ENCODE measurements around the gene GALNT11. TPM values are rescaled to one million over a fixed set of nuclear protein-coding genes. Genes with fewer than 3 reads are reported as not detected.
"Not testable (repeated sequence)": the region's sequence is repeated elsewhere in the genome, so short reads cannot be mapped to it uniquely, and the experiment has no call there.

The GALNT11 gene
- total RNA-seq, 2 donors from 2014 or later = 16.9 to 18.0 TPM

GRCh38 chr7:152043086-152043485 lies 17.6 kb downstream of the GALNT11 start:
- Mint-ChIP-seq H3K9me3 (peaks cover 16 to 29% of the 10 kb centered on the region in 2 donors), H3K36me3 (ENCODE audit: insufficient read depth in 2 of 2) (peaks cover 19 to 35% of the 10 kb centered on the region in 2 donors)
- not testable (repeated sequence) for H3K27ac Mint-ChIP-seq; H3K27me3 Mint-ChIP-seq (ENCODE audit: low read depth); ATAC-seq (replicated peaks in 1 of 2); H3K4me1 Mint-ChIP-seq (ENCODE audit: low read depth); DNase-seq; H3K4me3 Mint-ChIP-seq

- not testable (repeated sequence) for H3K4me1 Mint-ChIP-seq (ENCODE audit: low read depth); ATAC-seq (replicated peaks in 1 of 2); H3K27ac Mint-ChIP-seq; H3K27me3 Mint-ChIP-seq (ENCODE audit: low read depth); DNase-seq; H3K4me3 Mint-ChIP-seq
- Mint-ChIP-seq H3K36me3 (ENCODE audit: insufficient read depth in 2 of 2) (peaks cover 16 to 29% of the 10 kb centered on the region in 2 donors), H3K9me3 (peaks cover 16 to 24% of the 10 kb centered on the region in 2 donors)
These were observed 19.4 kb downstream of the GALNT11 start for GRCh38 chr7:152044909-152045308.

GRCh38 chr7:152046531-152046930 lies 21.1 kb downstream of the GALNT11 start:
- peaks cover 13 to 25% of the 10 kb centered on the region in 2 donors for H3K36me3 Mint-ChIP-seq (ENCODE audit: insufficient read depth in 2 of 2)
- no peak for DNase-seq
- no peaks in the 10 kb centered on the region for H3K4me1 Mint-ChIP-seq (ENCODE audit: low read depth)
- no peak for ATAC-seq (replicated peaks in 1 of 2)
- H3K9me3 Mint-ChIP-seq = peaks cover 16 to 24% of the 10 kb centered on the region in 2 donors
- H3K27me3 Mint-ChIP-seq (ENCODE audit: low read depth) = no peaks in the 10 kb centered on the region
- H3K27ac Mint-ChIP-seq = no peak overlapping the region
- H3K4me3 Mint-ChIP-seq = no peak overlapping the region

GRCh38 chr7:152048051-152048450 lies 22.6 kb downstream of the GALNT11 start:
- Mint-ChIP-seq H3K36me3 (ENCODE audit: insufficient read depth in 2 of 2) (peaks cover 13 to 25% of the 10 kb centered on the region in 2 donors), H3K27me3 (ENCODE audit: low read depth) (no peaks in the 10 kb centered on the region), H3K4me1 (ENCODE audit: low read depth) (no peaks in the 10 kb centered on the region), H3K27ac (no peak overlapping the region), H3K9me3 (peaks cover 16 to 23% of the 10 kb centered on the region in 2 donors), H3K4me3 (no peak overlapping the region)
- no peak for ATAC-seq (replicated peaks in 1 of 2)
- no peak for DNase-seq

- H3K9me3 Mint-ChIP-seq = peaks cover 9% of the 10 kb centered on the region in 2 donors
- H3K4me1 Mint-ChIP-seq (ENCODE audit: low read depth) = no peaks in the 10 kb centered on the region
- H3K4me3 Mint-ChIP-seq = no peak overlapping the region
- no peaks in the 10 kb centered on the region for H3K27me3 Mint-ChIP-seq (ENCODE audit: low read depth)
- no peak for ATAC-seq (replicated peaks in 1 of 2)
- H3K27ac Mint-ChIP-seq = no peak overlapping the region
- no peak for DNase-seq
- peaks cover 8% of the 10 kb centered on the region in 2 donors for H3K36me3 Mint-ChIP-seq (ENCODE audit: insufficient read depth in 2 of 2)
These were observed 25.1 kb downstream of the GALNT11 start for GRCh38 chr7:152050547-152050971.

- H3K9me3 Mint-ChIP-seq = peaks cover 0 to 2% of the 10 kb centered on the region in 2 donors
- H3K36me3 Mint-ChIP-seq (ENCODE audit: insufficient read depth in 2 of 2) = peaks cover 0 to 3% of the 10 kb centered on the region in 2 donors
- no peaks in the 10 kb centered on the region for H3K4me1 Mint-ChIP-seq (ENCODE audit: low read depth)
- H3K4me3 Mint-ChIP-seq = no peak overlapping the region
- ATAC-seq (replicated peaks in 1 of 2) = no peak
- no peak overlapping the region for H3K27ac Mint-ChIP-seq
- DNase-seq = no peak
- H3K27me3 Mint-ChIP-seq (ENCODE audit: low read depth) = no peaks in the 10 kb centered on the region
These were observed 26.5 kb downstream of the GALNT11 start for GRCh38 chr7:152051968-152052367.

GRCh38 chr7:152052771-152053170 lies 27.3 kb downstream of the GALNT11 start:
- DNase-seq = no peak
- no peak for ATAC-seq (replicated peaks in 1 of 2)
- H3K9me3 Mint-ChIP-seq = peaks cover 0 to 2% of the 10 kb centered on the region in 2 donors
- H3K27ac Mint-ChIP-seq = no peak overlapping the region
- H3K4me3 Mint-ChIP-seq = no peak overlapping the region
- H3K36me3 Mint-ChIP-seq (ENCODE audit: insufficient read depth in 2 of 2) = peaks cover 0 to 3% of the 10 kb centered on the region in 2 donors
- no peaks in the 10 kb centered on the region for H3K27me3 Mint-ChIP-seq (ENCODE audit: low read depth)
- no peaks in the 10 kb centered on the region for H3K4me1 Mint-ChIP-seq (ENCODE audit: low read depth)

- H3K27ac Mint-ChIP-seq = no peak overlapping the region
- H3K4me1 Mint-ChIP-seq (ENCODE audit: low read depth) = no peaks in the 10 kb centered on the region
- no peak for DNase-seq
- no peaks in the 10 kb centered on the region for H3K9me3 Mint-ChIP-seq
- ATAC-seq (replicated peaks in 1 of 2) = no peak
- no peaks in the 10 kb centered on the region for H3K27me3 Mint-ChIP-seq (ENCODE audit: low read depth)
- H3K36me3 Mint-ChIP-seq (ENCODE audit: insufficient read depth in 2 of 2) = no peaks in the 10 kb centered on the region
- no peak overlapping the region for H3K4me3 Mint-ChIP-seq
These were observed 29.1 kb downstream of the GALNT11 start for GRCh38 chr7:152054367-152055230.

GRCh38 chr7:152056621-152057274 lies 31.3 kb downstream of the GALNT11 start:
- ATAC-seq (replicated peaks in 1 of 2) (no peak), DNase-seq (no peak)
- Mint-ChIP-seq H3K36me3 (ENCODE audit: insufficient read depth in 2 of 2) (peaks cover 2 to 4% of the 10 kb centered on the region in 2 donors), H3K9me3 (peaks cover 0 to 5% of the 10 kb centered on the region in 2 donors), H3K4me1 (ENCODE audit: low read depth) (no peaks in the 10 kb centered on the region), H3K27ac (no peak overlapping the region), H3K4me3 (no peak overlapping the region), H3K27me3 (ENCODE audit: low read depth) (no peaks in the 10 kb centered on the region)

GRCh38 chr7:152059311-152059710 lies 33.8 kb downstream of the GALNT11 start:
- H3K27ac Mint-ChIP-seq = no peak overlapping the region
- no peak overlapping the region for H3K4me3 Mint-ChIP-seq
- H3K36me3 Mint-ChIP-seq (ENCODE audit: insufficient read depth in 2 of 2) = peaks cover 6 to 8% of the 10 kb centered on the region in 2 donors
- H3K27me3 Mint-ChIP-seq (ENCODE audit: low read depth) = no peaks in the 10 kb centered on the region
- ATAC-seq (replicated peaks in 1 of 2) (no peak), DNase-seq (no peak)
- no peaks in the 10 kb centered on the region for H3K4me1 Mint-ChIP-seq (ENCODE audit: low read depth)
- peaks cover 0 to 7% of the 10 kb centered on the region in 2 donors for H3K9me3 Mint-ChIP-seq

- ATAC-seq (replicated peaks in 1 of 2); H3K9me3 Mint-ChIP-seq; DNase-seq; H3K4me1 Mint-ChIP-seq (ENCODE audit: low read depth); H3K27me3 Mint-ChIP-seq (ENCODE audit: low read depth); H3K27ac Mint-ChIP-seq; H3K4me3 Mint-ChIP-seq: not testable (repeated sequence)
- peaks cover 8 to 10% of the 10 kb centered on the region in 2 donors for H3K36me3 Mint-ChIP-seq (ENCODE audit: insufficient read depth in 2 of 2)
These were observed 35.6 kb downstream of the GALNT11 start for GRCh38 chr7:152061086-152061485.

GRCh38 chr7:152063192-152063591 lies 37.7 kb downstream of the GALNT11 start:
- not testable (repeated sequence) for H3K4me3 Mint-ChIP-seq; H3K27me3 Mint-ChIP-seq (ENCODE audit: low read depth); H3K4me1 Mint-ChIP-seq (ENCODE audit: low read depth); H3K27ac Mint-ChIP-seq; H3K9me3 Mint-ChIP-seq; DNase-seq; ATAC-seq (replicated peaks in 1 of 2)
- H3K36me3 Mint-ChIP-seq (ENCODE audit: insufficient read depth in 2 of 2) = peaks cover 8 to 13% of the 10 kb centered on the region in 2 donors

GRCh38 chr7:152063821-152064220 lies 38.3 kb downstream of the GALNT11 start:
- H3K36me3 Mint-ChIP-seq (ENCODE audit: insufficient read depth in 2 of 2) = peaks cover 8 to 13% of the 10 kb centered on the region in 2 donors
- H3K27me3 Mint-ChIP-seq (ENCODE audit: low read depth); ATAC-seq (replicated peaks in 1 of 2); H3K27ac Mint-ChIP-seq; H3K9me3 Mint-ChIP-seq; H3K4me1 Mint-ChIP-seq (ENCODE audit: low read depth); DNase-seq; H3K4me3 Mint-ChIP-seq: not testable (repeated sequence)

Data from activated T-cell treated with anti-CD3 and anti-CD28 coated beads, Interleukin-2, amount 50 U/mL, for 72 hours (primary cell).